ENCODE data around the gene ARHGEF6.

The ARHGEF6 gene

DNA sequence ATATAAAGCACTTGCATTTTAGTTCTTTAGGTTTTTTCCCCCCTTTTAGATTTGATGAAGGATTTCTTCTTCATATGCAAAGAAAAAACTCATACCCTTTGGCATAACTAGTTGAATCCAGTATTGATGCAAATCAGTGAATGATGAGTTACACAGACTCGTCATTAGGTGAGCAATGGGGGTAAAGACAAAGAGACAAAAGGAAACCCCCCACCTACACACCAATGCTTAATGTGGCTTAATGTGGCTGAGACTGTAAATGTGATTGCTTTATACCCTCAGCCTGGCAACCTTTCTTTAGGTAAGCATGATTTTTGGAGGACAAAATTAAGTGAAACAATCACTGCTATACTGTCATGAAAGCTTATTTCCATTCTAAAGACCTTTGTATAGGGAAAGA, 93.3 kb downstream of the ARHGEF6 start:
- no peak for DNase-seq

DNA sequence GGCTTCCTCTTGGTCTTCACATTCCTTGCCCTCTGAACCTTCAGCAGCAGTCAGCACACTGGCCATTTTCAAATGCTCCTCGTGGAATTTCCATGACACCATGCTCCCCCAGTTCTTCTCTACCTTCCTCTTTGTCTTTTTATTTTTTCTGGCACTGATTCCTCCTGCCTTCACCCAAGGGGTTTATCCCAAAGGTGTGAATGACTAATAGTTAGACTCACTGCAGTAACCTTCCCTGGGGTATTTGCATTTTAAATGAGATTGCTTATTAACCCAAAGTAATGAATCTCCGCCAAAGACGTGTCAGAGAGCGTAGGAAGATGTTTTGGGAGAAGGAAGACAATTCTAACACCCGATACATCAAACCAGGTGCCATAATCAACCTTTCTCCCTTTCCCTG, 96.6 kb downstream of the ARHGEF6 start:
- DNase-seq, result no peak

DNA sequence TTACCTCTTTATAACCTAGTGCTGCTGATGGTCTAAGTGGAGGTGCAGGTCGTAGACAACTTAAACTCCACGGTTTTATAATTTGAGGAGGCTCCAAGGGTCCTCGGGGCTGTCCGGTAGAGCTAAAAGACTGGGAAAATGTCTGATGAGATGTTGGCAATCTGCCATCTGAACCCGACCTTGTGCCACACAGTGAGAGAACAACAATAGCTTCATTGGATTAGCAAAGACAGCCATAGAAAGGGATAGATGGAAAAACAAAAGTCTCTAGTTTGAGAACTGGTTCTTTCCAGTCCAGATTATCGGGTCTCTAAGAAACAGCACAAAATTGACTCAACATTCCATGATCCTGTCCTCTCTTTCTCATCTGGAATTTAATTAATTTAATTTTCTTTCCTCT, 101.2 kb downstream of the ARHGEF6 start:
- DNase-seq, result no peak

DNA sequence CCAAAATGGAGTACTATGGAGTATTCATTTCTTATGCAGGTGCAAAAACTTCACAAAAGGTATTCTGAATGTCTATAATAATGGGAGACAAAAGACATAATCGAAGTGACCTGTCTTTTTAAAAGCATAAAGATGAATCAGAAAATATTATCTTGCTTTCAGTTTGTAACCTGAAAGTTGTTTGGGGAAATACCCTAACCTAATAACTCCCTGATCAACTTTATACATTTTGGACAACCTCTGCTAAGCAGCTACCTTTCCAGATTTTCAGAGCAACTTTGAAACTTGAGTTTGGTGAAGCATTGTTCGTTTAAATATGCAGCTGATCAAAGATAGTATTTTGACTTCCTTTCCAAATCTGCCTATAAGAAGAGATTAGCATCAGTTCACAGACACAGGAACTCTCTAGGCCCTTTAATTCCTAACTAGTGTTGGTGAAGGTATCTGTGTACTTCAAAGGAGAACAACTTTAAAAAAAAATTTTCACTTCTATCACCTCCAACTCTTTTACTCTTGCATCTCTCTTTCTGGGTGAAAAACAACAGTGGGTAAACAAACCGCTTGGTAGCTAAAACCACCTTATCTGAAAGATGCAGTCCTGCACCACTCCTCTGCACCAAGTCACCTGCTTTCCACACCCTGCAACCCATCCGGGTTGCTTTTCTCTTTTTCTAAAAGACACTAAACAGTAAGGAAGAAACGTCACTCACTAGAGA, 106.3 kb downstream of the ARHGEF6 start:
- no peak for DNase-seq

DNA sequence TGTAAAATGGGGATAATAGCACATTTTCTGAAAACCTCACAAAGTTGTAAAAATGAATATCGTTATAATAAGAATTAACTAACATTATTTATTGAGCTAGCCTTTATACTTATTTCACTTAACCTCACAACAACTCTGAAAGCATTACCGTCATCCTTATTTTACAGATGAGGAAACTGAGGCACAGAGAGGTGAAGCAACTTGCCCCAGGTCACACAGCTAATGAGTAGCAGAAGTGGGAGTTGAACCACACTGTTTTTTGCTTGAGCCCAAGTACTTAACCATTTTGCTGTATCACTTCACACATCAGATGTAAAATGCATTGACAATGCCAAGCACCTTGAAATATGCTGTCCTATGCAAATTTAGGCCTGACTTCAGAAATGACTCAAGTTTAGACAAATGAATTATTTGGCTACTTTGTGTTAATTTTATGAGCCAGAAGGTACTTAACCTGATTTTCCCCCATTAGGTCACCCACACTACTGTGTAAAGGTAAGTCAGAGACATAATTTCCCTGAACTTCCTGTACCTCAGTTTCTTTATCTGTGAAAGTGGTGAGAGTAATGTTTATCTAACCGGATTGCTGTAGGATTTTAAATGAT, 109.6 kb downstream of the ARHGEF6 start:
- DNase-seq, result no peak

DNA sequence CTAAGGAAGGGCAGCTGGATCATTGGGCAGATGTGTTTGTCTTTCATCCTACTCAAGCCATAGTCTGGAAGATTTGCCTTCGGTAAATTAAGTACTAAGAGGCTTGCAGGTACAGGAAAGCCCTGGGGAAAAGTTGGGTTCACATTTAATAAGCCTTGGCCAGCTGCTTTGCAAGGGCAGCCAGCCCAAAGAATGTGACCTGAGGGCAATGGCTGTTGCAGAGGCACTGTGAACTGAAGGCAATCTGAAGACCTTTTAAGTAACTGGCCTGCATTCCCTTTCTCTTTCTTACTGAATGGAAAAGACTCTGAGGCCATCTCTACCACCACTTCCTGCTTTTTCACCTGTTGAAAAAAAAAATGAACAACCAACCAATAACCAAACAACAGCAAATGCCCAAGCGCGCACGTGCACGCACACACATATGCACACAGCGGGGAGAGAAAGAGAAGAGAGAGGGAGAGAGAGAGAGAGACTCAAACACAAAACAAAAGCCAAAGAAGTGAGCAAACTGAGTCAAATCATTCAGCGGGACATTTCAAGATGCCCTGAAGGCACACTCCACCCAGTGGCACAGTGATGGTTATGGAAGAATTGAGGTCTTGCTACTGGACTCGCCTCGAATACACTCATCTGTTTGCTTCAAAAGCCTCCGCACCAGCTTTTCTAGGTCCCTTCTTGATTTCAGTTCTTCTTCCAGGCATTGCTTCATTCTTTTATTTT, 113.1 kb downstream of the ARHGEF6 start:
- no peak for DNase-seq

DNA sequence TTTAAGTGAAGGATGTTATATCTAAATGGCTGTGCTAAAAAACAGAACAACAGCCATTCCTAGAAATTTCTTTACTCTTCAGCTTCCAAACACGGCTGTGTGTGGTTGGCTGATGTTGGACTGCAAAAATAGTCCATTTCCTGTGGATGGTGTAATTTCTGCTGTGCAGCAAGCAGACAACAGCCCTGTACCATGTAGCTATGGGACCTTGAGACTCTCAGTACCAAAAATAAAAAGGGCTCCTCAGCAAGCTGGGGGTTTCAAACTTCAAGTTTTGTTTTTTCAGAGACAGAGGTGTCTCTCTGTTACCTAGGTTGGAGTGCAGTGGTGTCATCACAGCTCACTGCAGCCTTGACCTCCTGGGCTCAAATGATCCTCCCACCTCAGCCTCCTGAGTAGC, 114.6 kb downstream of the ARHGEF6 start:
- no peak for DNase-seq

DNA sequence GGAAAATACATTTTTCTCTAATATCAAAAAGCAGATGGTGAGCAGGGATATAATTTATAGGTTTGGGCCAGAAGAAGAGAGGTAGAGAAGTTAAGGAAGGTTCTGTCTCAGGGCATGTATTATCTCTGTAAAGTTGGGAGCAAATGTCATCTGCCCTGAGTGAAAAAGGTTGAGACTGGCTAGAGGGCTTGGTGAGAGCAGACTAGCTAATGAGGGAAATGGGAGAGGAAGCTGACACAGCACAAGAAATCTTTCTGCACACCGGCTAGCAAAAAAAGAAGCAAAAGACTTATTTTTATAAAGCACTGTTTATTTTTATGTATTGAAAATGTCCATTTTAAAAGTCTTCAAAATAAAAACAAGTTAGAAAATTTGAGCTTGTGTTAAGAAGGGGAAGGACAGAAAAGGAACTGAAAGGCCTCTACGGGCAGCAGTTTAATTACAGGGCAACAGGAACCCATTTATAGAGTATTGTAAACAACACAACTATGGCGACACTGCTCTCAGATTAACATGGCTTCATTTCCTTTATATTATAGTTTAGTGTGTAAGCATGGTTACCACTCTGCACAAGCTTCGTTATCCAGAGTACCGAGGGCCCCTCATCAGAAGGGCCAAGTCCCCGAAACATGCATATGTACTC, 115.4 kb downstream of the ARHGEF6 start:
- no peak for DNase-seq

DNA sequence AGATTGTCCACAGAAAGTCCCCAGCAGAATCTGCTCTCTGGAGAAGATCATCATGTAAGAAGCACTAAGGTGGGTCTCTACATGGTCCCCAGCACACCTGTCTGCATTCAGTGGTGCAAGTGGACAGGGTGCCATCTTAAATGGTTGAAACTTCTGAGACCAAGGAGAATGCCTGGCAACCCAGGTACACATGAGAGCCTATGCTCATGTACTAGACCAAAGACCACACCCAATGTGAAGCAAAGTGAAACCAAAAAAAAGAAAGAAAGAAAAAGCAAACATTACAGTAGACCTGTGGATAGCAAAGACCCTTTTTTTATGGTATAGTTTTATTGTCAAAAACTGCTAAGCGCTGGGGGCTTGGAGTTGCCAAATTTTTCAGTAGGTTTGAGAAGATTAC, 117.8 kb downstream of the ARHGEF6 start:
- no peak for DNase-seq

DNA sequence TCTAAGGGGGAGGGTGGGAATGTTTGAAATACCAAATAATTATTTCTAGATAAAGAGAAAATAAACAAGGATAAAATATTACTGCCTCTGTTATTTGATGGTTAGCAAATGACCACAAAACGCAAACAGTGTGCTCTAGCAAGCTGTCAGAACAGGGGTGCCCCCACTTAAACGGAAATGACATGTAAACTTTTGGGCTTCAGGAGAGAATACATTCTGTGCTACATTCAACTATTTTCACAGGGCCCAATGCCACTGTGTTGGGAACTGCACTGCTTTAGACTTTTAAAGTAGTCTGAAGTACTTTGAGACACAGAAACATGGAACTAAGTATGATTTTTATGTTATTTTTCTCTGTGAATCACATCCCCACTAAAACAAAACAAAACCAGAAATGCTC, 118.6 kb downstream of the ARHGEF6 start:
- DNase-seq, result no peak

DNA sequence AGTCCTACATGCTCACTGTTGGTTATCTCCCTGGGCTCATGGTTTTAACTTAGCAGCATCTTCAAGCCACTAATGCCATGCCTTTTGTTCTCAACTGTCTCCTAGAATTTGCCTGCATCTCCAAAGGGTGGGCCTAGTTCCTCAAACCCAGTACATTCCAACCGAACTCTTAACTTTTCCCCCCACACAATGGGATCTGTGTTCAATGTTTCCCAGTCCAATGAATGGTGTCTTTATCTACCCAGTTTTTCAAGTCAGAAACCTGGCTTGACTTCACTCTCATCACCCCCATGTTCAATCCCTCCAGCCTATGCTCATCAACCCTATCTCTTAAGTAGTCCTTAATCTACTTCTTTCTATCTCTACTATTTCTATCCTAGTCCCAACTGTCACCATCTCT, 119.8 kb downstream of the ARHGEF6 start:
- no peak for DNase-seq

DNA sequence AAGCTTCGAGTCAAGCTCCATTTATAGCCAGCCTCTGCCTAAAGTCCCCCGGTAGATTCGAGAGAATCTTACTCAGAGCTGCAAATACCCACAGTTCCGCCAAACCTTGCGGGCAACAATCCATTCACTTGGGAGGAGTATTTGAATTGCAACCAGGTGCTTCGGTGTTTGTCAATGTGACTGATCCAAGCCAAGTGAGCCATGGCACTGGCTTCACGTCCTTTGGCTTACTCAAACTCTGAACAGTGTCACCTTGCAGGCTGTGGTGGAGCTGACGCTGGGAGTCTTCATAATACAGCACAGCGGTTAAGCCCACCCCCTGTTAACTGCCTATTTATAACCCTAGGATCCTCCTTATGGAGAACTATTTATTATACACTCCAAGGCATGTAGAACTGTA, 121.6 kb downstream of the ARHGEF6 start:
- no peak for DNase-seq

DNA sequence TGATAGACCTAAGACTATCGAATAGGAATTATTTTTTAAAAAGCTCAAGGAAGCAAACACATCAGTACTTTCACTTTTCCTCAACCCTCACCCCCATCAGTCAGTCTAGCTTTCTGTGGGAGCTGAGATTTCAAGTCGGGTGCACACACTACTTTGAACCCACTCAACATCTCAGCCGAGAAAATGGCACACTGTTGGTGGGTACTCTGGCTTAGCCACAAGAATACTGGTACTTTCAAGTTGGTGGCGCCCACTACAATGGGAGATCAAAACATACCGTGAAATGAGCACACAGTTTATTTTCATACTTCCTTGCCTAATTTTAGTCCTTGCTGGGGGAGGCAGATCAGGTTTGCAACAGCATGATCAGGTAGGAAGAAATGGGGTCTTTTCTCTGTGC, 122.6 kb downstream of the ARHGEF6 start:
- no peak for DNase-seq

DNA sequence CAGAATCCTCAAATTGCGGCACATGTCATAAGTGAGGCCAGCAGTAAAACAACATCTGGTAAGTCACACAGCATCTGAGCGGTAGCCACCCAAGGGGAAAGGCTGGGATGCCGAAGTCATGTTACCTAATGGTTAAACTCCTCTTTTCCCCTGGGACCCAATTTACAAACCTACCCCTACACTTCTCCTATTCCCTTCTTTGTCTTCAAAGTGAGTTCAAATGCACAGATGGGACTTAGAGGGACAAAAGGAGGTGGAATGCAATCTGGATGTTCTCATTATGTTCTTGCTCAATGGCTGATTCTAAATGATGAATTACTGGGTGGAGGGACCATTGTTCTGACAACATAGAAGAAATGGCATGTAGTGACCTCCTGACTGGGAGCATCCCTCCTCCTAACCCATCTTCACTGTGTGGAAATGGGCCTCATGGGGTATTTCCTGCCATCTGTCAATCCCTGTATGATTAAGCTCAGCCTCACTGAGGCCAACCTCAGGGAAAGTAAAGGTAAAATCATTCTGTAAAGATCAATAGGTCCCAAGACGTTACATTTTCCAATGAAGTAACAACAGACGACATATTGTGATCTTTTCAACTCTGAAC, 124.3 kb downstream of the ARHGEF6 start:
- no peak for DNase-seq

DNA sequence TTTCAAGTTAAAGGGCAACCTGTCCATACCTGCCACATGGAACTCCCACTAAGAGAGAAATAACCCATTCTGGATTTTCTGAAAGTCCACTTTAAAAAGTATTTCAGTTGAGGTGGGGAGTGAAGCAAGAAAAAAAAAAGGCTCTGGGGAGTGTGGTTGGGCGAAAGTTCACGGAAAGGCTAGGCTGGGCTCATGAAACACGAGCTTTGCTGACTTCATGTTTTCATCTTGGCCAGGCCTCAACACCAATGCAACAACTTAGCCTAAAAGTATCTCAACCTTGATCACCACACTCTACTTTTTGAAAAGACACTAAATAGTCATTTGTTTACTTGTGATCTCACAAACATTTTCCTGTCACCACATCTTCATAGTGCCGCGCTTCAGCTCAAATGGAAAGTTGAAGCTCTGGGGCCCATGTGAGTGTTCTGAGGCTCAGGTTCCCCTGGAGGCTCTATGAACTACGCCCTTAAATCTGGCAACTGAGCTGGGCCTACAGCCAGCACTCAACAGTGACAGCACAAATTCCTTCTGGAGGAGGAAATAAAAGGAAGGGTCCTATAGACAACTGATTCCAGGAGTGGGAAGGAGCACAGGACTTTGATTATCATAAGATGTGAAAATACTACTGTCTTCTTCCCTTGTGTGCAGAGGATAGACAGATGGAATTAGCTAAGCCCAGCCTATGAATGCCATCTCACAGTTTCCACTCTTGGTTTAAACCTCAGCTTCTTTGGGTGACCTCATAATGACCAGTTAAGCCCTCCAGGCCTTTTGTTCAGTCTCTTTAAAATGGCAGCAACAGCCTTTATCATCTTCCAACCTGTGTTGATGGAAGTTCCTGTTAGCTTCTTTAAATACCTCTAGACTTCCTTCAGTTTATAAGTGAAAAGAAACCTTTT, 127.7 kb downstream of the ARHGEF6 start:
- DNase-seq, result no peak

DNA sequence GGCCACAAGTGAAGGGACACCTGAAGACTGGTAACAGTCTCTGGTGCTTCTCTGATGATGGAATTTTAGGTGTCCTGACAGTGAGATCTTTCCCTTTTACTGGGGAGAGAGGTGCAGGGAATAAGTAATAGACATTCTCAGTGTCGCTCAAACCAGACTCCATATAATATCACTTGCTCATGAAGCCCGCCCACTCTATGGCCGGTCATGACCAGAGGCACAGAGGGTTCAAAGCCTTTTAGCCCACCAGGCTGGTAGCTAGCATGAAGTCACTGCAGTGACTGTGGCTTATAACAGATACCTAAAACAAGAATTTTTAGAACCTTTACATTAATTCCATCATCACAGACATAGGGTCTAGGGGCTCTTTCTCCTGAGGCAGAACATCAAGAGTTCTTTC, 129.9 kb downstream of the ARHGEF6 start:
- DNase-seq, result no peak

DNA sequence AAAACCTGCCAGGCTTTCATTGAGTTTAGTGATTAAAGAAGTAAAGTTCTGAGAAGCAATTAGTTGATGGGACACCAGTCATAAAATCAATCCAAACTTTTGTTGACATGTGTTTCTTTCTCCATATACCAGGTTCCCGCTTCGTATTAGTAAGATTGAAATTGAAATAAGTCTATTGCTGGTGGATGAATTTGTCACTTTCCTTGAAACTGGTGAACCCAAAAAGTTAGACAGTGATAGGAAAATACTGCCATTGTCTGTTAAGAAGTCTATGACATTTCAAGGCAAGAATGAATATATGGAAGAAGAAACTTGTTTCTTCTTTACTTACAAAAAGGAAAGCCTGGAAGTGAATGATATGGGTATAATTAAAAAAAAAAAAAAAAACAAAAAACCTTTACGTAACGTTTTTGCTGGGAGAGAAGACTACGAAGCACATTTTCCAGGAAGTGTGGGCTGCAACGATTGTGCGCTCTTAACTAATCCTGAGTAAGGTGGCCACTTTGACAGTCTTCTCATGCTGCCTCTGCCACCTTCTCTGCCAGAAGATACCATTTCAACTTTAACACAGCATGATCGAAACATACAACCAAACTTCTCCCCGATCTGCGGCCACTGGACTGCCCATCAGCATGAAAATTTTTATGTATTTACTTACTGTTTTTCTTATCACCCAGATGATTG, 132.9 kb downstream of the ARHGEF6 start, which contains the start of gene CD40LG:
CD40LG (plus strand) TSS at position 482 of the 684 bp plus-strand sequence; CDS start at position 573, 91 bp downstream.
- no peak for DNase-seq

DNA sequence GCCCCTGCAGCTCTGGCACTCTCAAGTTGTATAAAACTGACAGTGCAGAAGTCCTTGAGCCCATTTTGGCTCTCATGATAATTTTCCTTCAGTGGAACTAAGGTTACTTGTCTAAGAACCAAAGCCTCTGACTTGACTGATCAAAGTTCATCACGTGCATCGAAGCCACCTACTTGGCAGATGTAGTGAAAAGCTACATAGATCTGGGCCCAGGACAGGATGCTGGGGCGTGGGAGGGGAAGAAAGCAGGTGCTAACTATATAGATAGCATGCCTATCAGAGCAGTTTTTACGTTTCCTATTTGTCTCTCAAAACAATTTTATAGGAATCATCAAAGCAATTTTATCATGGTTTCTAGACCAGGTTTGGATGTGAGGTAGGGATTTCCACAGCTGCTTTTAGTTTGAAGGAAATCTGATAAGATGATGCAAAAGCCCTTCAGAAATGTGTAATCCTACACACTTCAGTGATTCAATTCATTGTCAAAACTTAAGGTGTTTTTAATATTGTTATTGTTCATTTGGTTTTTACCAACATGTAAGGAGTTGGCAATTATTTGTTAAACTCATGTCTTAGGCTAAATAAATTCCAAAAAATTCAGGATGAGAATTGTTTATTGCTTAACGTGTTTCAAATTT, 134.0 kb downstream of the ARHGEF6 start:
- no peak for DNase-seq

DNA sequence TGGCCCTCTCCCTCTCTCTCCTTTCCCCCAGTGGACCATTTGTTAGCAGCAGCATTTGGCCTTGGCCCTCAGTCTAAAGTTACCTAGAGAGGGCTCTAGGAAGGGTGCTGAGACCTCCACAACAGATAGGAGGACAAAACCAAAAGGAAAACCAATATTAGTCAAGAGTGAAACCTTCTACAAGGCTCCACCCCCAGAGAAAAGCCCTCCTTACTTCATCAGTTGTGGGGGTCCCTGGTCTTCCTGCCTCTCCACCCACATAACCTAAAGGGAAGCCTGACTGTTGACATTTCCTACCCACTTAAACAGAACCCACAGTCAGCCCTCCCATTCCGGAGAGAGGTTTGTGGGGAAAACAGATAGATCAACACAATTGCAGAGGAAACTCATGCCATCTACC, 137.5 kb downstream of the ARHGEF6 start:
- no peak for DNase-seq

DNA sequence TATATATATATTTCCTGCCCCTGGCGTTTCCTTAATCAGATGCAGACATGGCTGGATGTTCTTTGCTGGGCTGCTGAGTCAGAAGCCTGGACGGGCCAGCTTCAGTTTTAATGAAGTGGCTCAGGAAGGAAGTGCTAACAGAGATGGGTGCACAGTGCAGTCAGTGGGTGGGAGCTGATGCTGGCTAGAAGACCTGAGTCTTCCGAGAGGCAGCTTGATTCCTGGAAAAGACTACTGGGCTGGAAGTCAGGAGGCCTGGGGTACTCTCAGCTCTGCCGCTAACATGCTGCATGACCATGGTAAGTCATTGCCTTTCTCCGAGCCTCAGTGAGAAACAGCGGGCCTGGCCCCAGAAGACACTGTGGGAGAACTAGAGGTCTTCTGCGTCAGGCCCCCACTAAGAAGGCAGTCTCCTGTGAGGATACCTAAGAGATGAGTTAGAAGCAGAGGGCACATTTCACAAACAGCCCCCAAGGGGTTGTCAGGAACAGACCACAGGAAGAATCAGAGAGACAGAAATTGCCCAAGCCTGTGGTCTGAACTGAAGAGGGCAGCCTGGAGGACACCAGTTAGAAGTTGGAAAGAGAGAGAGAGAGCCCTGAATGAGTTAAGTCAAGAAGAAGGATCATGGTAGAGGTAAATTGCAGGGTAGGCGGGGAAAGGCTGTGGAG, 141.1 kb downstream of the ARHGEF6 start:
- DNase-seq, result no peak

Measured in SHP77 treated with DMSO at 0.1 percent for 48 hours (cell line).